VCaP (cell line): Measurements from ENCODE around the gene DOCK4.

Experiments used
- H3K27ac ChIP-seq: fragments of 450-650 bp; 2 replicates; pipeline ENCODE4 v1.5.1; 2017
- CTCF ChIP-seq: fragments of 450-650 bp; conservative IDR thresholded peaks from 2 replicates; pipeline ENCODE4 v1.5.1; 2017; ENCODE audit warnings: mild to moderate bottlenecking, moderate library complexity

Gene DOCK4

GRCh38 chr7:111871283-111871682 is 334.9 kb downstream of the DOCK4 start:
- no peak overlapping the region for H3K27ac ChIP-seq
- no peak for TF ChIP-seq CTCF

GRCh38 chr7:111869280-111869679 is 336.9 kb downstream of the DOCK4 start:
- no peak for TF ChIP-seq CTCF
- no peak overlapping the region for H3K27ac ChIP-seq

GRCh38 chr7:111867348-111867931 is 338.8 kb downstream of the DOCK4 start:
- no peak for TF ChIP-seq CTCF
- no peak overlapping the region for H3K27ac ChIP-seq

GRCh38 chr7:111866787-111867186 is 339.4 kb downstream of the DOCK4 start:
- no peak for TF ChIP-seq CTCF
- no peak overlapping the region for H3K27ac ChIP-seq

- no peak overlapping the region for H3K27ac ChIP-seq
- TF ChIP-seq CTCF, result no peak
Measured at GRCh38 chr7:111865430-111865829, 340.8 kb downstream of the DOCK4 start.

- TF ChIP-seq CTCF, result no peak
- no peak overlapping the region for H3K27ac ChIP-seq
Measured at GRCh38 chr7:111864291-111864976, 341.8 kb downstream of the DOCK4 start.

- no peak overlapping the region for H3K27ac ChIP-seq
- no peak for TF ChIP-seq CTCF
Measured at GRCh38 chr7:111863269-111863668, 342.9 kb downstream of the DOCK4 start.
